Spinal cord (tissue), 10 donors: Measurements from ENCODE around the gene B4GALT4. TPM values are rescaled to one million over a fixed set of nuclear protein-coding genes. Genes with fewer than 3 reads are reported as not detected.

Experiments
- DNase-seq, 6 donors: peaks; one replicate each; pipeline versions ENCODE4 v3.0.0 to v3.0.0-alpha.2; 2013 to 2015; ENCODE audit warnings: low spot score in 6 of 6, low read depth in 4 of 6
- H3K27ac ChIP-seq: one replicate; pipeline ENCODE4 v1.5.1; 2013; ENCODE audit warnings: low read depth, low read length, control low read depth
- H3K27me3 ChIP-seq: one replicate; pipeline ENCODE4 v1.6.1; 2013; ENCODE audit warnings: low read length; ENCODE audit not compliant: control insufficient read depth, insufficient read depth
- H3K36me3 ChIP-seq: one replicate; pipeline ENCODE4 v1.6.1; 2013; ENCODE audit warnings: low read length; ENCODE audit not compliant: control insufficient read depth, insufficient read depth
- H3K4me1 ChIP-seq: one replicate; pipeline ENCODE4 v1.6.1; 2013; ENCODE audit warnings: low read length; ENCODE audit not compliant: control insufficient read depth, insufficient read depth
- H3K4me3 ChIP-seq: one replicate; pipeline ENCODE4 v1.5.1; 2013; ENCODE audit warnings: low read depth, low read length, control low read depth
- H3K9me3 ChIP-seq: one replicate; pipeline ENCODE4 v1.6.1; 2013; ENCODE audit warnings: low read length; ENCODE audit not compliant: control insufficient read depth, insufficient read depth
- WGBS: methylation state at CpG from one replicate; pipeline ENCODE4 v1.1.5; 2013; ENCODE audit warnings: missing lambda C conversion rate; ENCODE audit not compliant: insufficient coverage; 5-methylcytosine and 5-hydroxymethylcytosine counted together
- polyA plus RNA-seq, 2 donors: library from polyadenylated mRNA; unstranded; fragments of 120-200 nt; gene quantifications; one replicate each; pipeline ENCODE4 v1.2.1, GENCODE V29; 2013; ENCODE audit not compliant: insufficient read length in 2 of 2
- total RNA-seq, 2 donors: library from RNA; depleted of rRNA in 1 of 2; stranded (reverse); fragments of 120-200 nt in 1 of 2; fragments of >200 nt in 1 of 2; gene quantifications; one replicate each; pipeline versions ENCODE4 v1.2.3 to v1.2.4, GENCODE V29; 2013 to 2014
- donor health status: healthy.

Gene B4GALT4
- total and polyA plus RNA-seq, 4 donors: 19.1 to 37.9 (median 20.6) TPM

- Histone ChIP-seq H3K36me3 (peaks cover 25% of the 10 kb centered on the region), H3K27ac (no peak overlapping the region), H3K27me3 (no peaks in the 10 kb centered on the region), H3K9me3 (no peaks in the 10 kb centered on the region), H3K4me1 (no peaks in the 10 kb centered on the region), H3K4me3 (no peak overlapping the region)
- 100% methylated on average over 4 of the region's 6 CpGs for WGBS
- no peak for DNase-seq
Measured at GRCh38 chr3:119227070-119227850, 13.4 kb downstream of the B4GALT4 start.

GRCh38 chr3:119225121-119225520, 15.6 kb downstream of the B4GALT4 start:
- Histone ChIP-seq H3K36me3 (peaks cover 32% of the 10 kb centered on the region), H3K27ac (no peak overlapping the region), H3K4me3 (no peak overlapping the region), H3K27me3 (no peaks in the 10 kb centered on the region), H3K4me1 (no peaks in the 10 kb centered on the region), H3K9me3 (no peaks in the 10 kb centered on the region)
- WGBS: no CpG with 5 or more reads among the region's 3 CpGs
- DNase-seq: no peak

GRCh38 chr3:119223511-119223910, 17.2 kb downstream of the B4GALT4 start:
- Histone ChIP-seq H3K36me3 (peaks cover 41% of the 10 kb centered on the region), H3K9me3 (no peaks in the 10 kb centered on the region), H3K4me3 (no peak overlapping the region), H3K27me3 (no peaks in the 10 kb centered on the region), H3K27ac (no peak overlapping the region), H3K4me1 (no peaks in the 10 kb centered on the region)
- no peak for DNase-seq
- WGBS: 96% methylated on average over 4 of the region's 5 CpGs

- H3K4me3 ChIP-seq: no peak overlapping the region
- H3K9me3 ChIP-seq: no peaks in the 10 kb centered on the region
- peaks cover 48% of the 10 kb centered on the region for H3K36me3 ChIP-seq
- H3K27me3 ChIP-seq: no peaks in the 10 kb centered on the region
- no peak for DNase-seq
- no peaks in the 10 kb centered on the region for H3K4me1 ChIP-seq
- H3K27ac ChIP-seq: no peak overlapping the region
- WGBS: 94% methylated on average over 7 of the region's 7 CpGs
Measured at GRCh38 chr3:119222391-119222790, 18.3 kb downstream of the B4GALT4 start.

GRCh38 chr3:119221779-119222320, 18.8 kb downstream of the B4GALT4 start:
- WGBS: 100% methylated on average over 1 of the region's 2 CpGs
- Histone ChIP-seq H3K27ac (no peak overlapping the region), H3K36me3 (peaks cover 53% of the 10 kb centered on the region), H3K27me3 (no peaks in the 10 kb centered on the region), H3K4me3 (no peak overlapping the region), H3K9me3 (no peaks in the 10 kb centered on the region), H3K4me1 (no peaks in the 10 kb centered on the region)
- no peak for DNase-seq

- WGBS: 88% methylated on average over 1 of the region's 3 CpGs
- Histone ChIP-seq H3K4me3 (no peak overlapping the region), H3K9me3 (no peaks in the 10 kb centered on the region), H3K27ac (no peak overlapping the region), H3K4me1 (no peaks in the 10 kb centered on the region), H3K36me3 (peaks cover 46% of the 10 kb centered on the region), H3K27me3 (no peaks in the 10 kb centered on the region)
- no peak for DNase-seq
Measured at GRCh38 chr3:119220970-119221667, 19.6 kb downstream of the B4GALT4 start.

GRCh38 chr3:119220198-119220597, 20.5 kb downstream of the B4GALT4 start:
- no peaks in the 10 kb centered on the region for H3K9me3 ChIP-seq
- H3K4me1 ChIP-seq: no peaks in the 10 kb centered on the region
- no peaks in the 10 kb centered on the region for H3K27me3 ChIP-seq
- no peak overlapping the region for H3K27ac ChIP-seq
- H3K4me3 ChIP-seq: no peak overlapping the region
- 91% methylated on average over 6 of the region's 7 CpGs for WGBS
- H3K36me3 ChIP-seq: peaks cover 45% of the 10 kb centered on the region
- DNase-seq: no peak

- Histone ChIP-seq H3K4me1 (no peaks in the 10 kb centered on the region), H3K36me3 (peaks cover 49% of the 10 kb centered on the region), H3K27ac (no peak overlapping the region), H3K27me3 (no peaks in the 10 kb centered on the region), H3K4me3 (no peak overlapping the region), H3K9me3 (no peaks in the 10 kb centered on the region)
- WGBS: 92% methylated on average over 4 of the region's 4 CpGs
- no peak for DNase-seq
Measured at GRCh38 chr3:119219069-119219468, 21.6 kb downstream of the B4GALT4 start.

- Histone ChIP-seq H3K4me1 (no peaks in the 10 kb centered on the region), H3K27me3 (no peaks in the 10 kb centered on the region), H3K4me3 (no peak overlapping the region), H3K9me3 (no peaks in the 10 kb centered on the region), H3K27ac (no peak overlapping the region), H3K36me3 (peaks cover 12% of the 10 kb centered on the region)
- no CpG with 5 or more reads among the region's 6 CpGs for WGBS
- no peak for DNase-seq
Measured at GRCh38 chr3:119211803-119212202, 28.9 kb downstream of the B4GALT4 start.
